IMR-90 (cell line): ENCODE results near the gene LRFN5. TPM values are rescaled to one million over a fixed set of nuclear protein-coding genes. Genes with fewer than 3 reads are reported as not detected.
"Not testable (repeated sequence)": the region's sequence is repeated elsewhere in the genome, so short reads cannot be mapped to it uniquely, and the experiment has no call there.

Experiments
- ATAC-seq: fragments of 200-7000 bp; cut with Tn5 transposase; 2 replicates; pipeline ENCODE4 v1.9.1; 2020; ENCODE audit warnings: low read depth, mild to moderate bottlenecking, moderate library complexity
- BruUV-seq: library from RNA; stranded (reverse); fragments of 400-500 nt; replicated peaks from 2 replicates; lab custom pipeline; 2021; lab: Mats Ljungman, UMichigan
- CTCF ChIA-PET: fragments of 300-600 bp; formaldehyde crosslinking; extraction: SDS; loops from one replicate; lab custom pipeline; 2021; ENCODE audit warnings: antibody characterized with exemption; lab: Yijun Ruan, JAX
- POLR2A ChIA-PET: fragments of 300-600 bp; sonication (Branson Sonifier 250); formaldehyde crosslinking; loops from one replicate; lab custom pipeline; 2022; ENCODE audit warnings: antibody characterized with exemption; ENCODE audit not compliant: unreplicated experiment; lab: Charles Lee
- DNase-seq: peaks from one replicate; pipeline ENCODE4 v3.0.0; 2013
- H2AFZ ChIP-seq: replicated peaks from 2 replicates; pipeline ENCODE3; 2013; ENCODE audit warnings: low read length, mild to moderate bottlenecking; ENCODE audit not compliant: poor library complexity
- H2AK5ac ChIP-seq: 2 replicates; pipeline ENCODE4 v1.6.1; 2013; ENCODE audit warnings: low read depth, low read length, inconsistent platforms
- H2AK9ac ChIP-seq: replicated peaks from 2 replicates; pipeline ENCODE3; 2013; ENCODE audit warnings: mild to moderate bottlenecking, low read depth, low read length, moderate library complexity; ENCODE audit not compliant: poor library complexity
- H2BK120ac ChIP-seq: 2 replicates; pipeline ENCODE4 v1.6.1; 2013; ENCODE audit warnings: low read depth, low read length, inconsistent platforms
- H2BK15ac ChIP-seq: 3 replicates; pipeline ENCODE4 v1.6.1; 2013; ENCODE audit warnings: low read depth, low read length, inconsistent platforms
- H2BK20ac ChIP-seq: 2 replicates; pipeline ENCODE4 v1.6.1; 2013; ENCODE audit warnings: low read depth, mild to moderate bottlenecking, inconsistent platforms, low read length, moderate library complexity
- H2BK5ac ChIP-seq: 2 replicates; pipeline ENCODE4 v1.6.1; 2013; ENCODE audit warnings: mild to moderate bottlenecking, low read depth, low read length, inconsistent platforms; ENCODE audit not compliant: poor library complexity, severe bottlenecking
- H3K14ac ChIP-seq: replicated peaks from 2 replicates; pipeline ENCODE4 v1.6.1; 2013; ENCODE audit warnings: low read depth, low read length, inconsistent platforms
- H3K18ac ChIP-seq: 2 replicates; pipeline ENCODE4 v1.6.1; 2013; ENCODE audit warnings: low read depth, low read length, control low read depth
- H3K23ac ChIP-seq: 2 replicates; pipeline ENCODE4 v1.6.1; 2013; ENCODE audit warnings: low read depth, low read length, inconsistent platforms
- H3K27ac ChIP-seq: 2 replicates; pipeline ENCODE4 v1.5.1; 2013; ENCODE audit warnings: mild to moderate bottlenecking, control low read depth, low read length; ENCODE audit not compliant: insufficient read depth
- H3K27me3 ChIP-seq: 2 replicates; pipeline ENCODE4 v1.6.1; 2013; ENCODE audit warnings: low read length; ENCODE audit not compliant: control insufficient read depth, insufficient read depth
- H3K36me3 ChIP-seq: 2 replicates; pipeline ENCODE4 v1.6.1; 2013; ENCODE audit warnings: low read length, mixed read lengths; ENCODE audit not compliant: control insufficient read depth, insufficient read depth
- H3K4ac ChIP-seq: 2 replicates; pipeline ENCODE4 v1.6.1; 2013; ENCODE audit warnings: low read depth, low read length, inconsistent platforms
- H3K4me1 ChIP-seq: 2 replicates; pipeline ENCODE4 v1.6.1; 2013; ENCODE audit warnings: low read length, mixed read lengths; ENCODE audit not compliant: control insufficient read depth, insufficient read depth
- H3K4me2 ChIP-seq: 2 replicates; pipeline ENCODE4 v1.6.1; 2013; ENCODE audit warnings: low read depth, mild to moderate bottlenecking, control low read depth, low read length, moderate library complexity
- H3K4me3 ChIP-seq: 2 replicates; pipeline ENCODE4 v1.5.1; 2013; ENCODE audit warnings: low read depth, mild to moderate bottlenecking, control low read depth, low read length, moderate library complexity; ENCODE audit not compliant: insufficient read depth
- H3K56ac ChIP-seq: 2 replicates; pipeline ENCODE4 v1.6.1; 2013; ENCODE audit warnings: low read length, inconsistent platforms; ENCODE audit not compliant: insufficient read depth; ENCODE audit errors: extremely low read depth
- H3K79me1 ChIP-seq, 2 experiments: 2 replicates each; pipeline ENCODE4 v1.6.1; 2013; ENCODE audit warnings: low read length in 2 of 2, inconsistent platforms in 1 of 2, low read depth in 1 of 2
- H3K9ac ChIP-seq: 2 replicates; pipeline ENCODE4 v1.6.1; 2013; ENCODE audit warnings: low read depth, low read length, control low read depth
- H3K9me1 ChIP-seq: 2 replicates; pipeline ENCODE4 v1.6.1; 2013; ENCODE audit warnings: low read length, inconsistent platforms; ENCODE audit not compliant: insufficient read depth
- H3K9me3 ChIP-seq: 2 replicates; pipeline ENCODE4 v1.6.1; 2013; ENCODE audit warnings: low read length; ENCODE audit not compliant: control insufficient read depth, insufficient read depth
- H4K20me1 ChIP-seq: 2 replicates; pipeline ENCODE4 v1.6.1; 2013; ENCODE audit warnings: low read length, inconsistent platforms; ENCODE audit not compliant: insufficient read depth
- H4K5ac ChIP-seq: 2 replicates; pipeline ENCODE4 v1.6.1; 2013; ENCODE audit warnings: mild to moderate bottlenecking, low read depth, low read length, control low read depth
- H4K8ac ChIP-seq, 2 experiments: 2 replicates each; pipeline ENCODE4 v1.6.1; 2013; ENCODE audit warnings: low read depth in 2 of 2, low read length in 2 of 2, control low read depth in 1 of 2, inconsistent platforms in 1 of 2
- H4K91ac ChIP-seq: 2 replicates; pipeline ENCODE4 v1.6.1; 2013; ENCODE audit warnings: low read depth, low read length, inconsistent platforms; ENCODE audit not compliant: insufficient read depth
- WGBS, 2 experiments: methylation state at CpG; one replicate each; pipeline versions ENCODE4 v1.1.5 to v1.1.7; 2013; ENCODE audit warnings: missing lambda C conversion rate in 2 of 2; ENCODE audit not compliant: insufficient read length in 1 of 2; ENCODE audit errors: extremely low coverage in 2 of 2; 5-methylcytosine and 5-hydroxymethylcytosine counted together
- dilution Hi-C: fragments of 300-500 bp; cut with HindIII; formaldehyde crosslinking; loops from one replicate; pipeline ENCODE4 v1.14.3; 2018; ENCODE audit warnings: low sequenced_read_pairs; ENCODE audit not compliant: unreplicated experiment
- in situ Hi-C: fragments of 300-500 bp; cut with MboI; formaldehyde crosslinking; loops from 3 replicates; pipeline ENCODE4 v1.14.3; 2019; ENCODE audit warnings: low sequenced_read_pairs, inconsistent platforms, mixed read lengths
- intact Hi-C: fragments of 100-400 bp; cut with micrococcal nuclease; formaldehyde crosslinking; loops from 2 replicates; pipeline ENCODE4 v1.10.0; 2022
- polyA plus RNA-seq, 3 experiments: library from polyadenylated mRNA; depleted of rRNA; stranded (reverse); fragments of >200 nt; gene quantifications; 2 replicates each; pipeline ENCODE4 v1.2.3, GENCODE V29; 2012; ENCODE audit warnings: low replicate concordance in 1 of 3
- total RNA-seq: library from RNA; depleted of rRNA; stranded (reverse); fragments of >200 nt; gene quantifications from 2 replicates; pipeline ENCODE4 v1.2.3, GENCODE V29; 2012

The LRFN5 gene
- total and polyA plus RNA-seq, 2 of the 4 experiments (the other 2 are of a cell fraction): 1.8 to 3.6 TPM

DNA sequence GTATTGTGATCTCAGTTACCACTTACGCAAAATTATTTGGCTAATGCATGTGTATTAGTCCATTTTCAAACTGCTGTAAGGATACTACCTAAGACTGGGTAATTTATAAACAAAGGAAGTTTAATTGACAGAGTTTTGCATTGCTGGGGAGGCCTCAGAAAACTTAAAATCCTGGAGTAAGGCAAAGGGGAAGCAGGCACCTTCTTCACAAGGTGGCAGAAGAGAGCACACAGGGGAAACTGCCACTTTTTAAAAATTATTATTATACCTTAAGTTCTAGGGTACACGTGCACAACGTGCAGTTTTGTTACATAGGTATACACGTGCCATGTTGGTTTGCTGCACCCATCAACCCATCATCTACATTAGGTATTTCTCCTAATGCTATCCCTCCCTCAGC lies 143.9 kb downstream of the LRFN5 start:
- no CpG with 5 or more reads among the region's 4 CpGs for WGBS, 2 experiments
- H3K9me1 ChIP-seq, H3K4ac ChIP-seq, H2BK5ac ChIP-seq, H4K20me1 ChIP-seq, H2BK15ac ChIP-seq, BruUV-seq, H3K14ac ChIP-seq, in situ Hi-C loops, H4K8ac ChIP-seq, H3K23ac ChIP-seq, H2AK9ac ChIP-seq, H2AK5ac ChIP-seq, H3K36me3 ChIP-seq, H3K4me2 ChIP-seq, H3K27ac ChIP-seq, H2BK120ac ChIP-seq, H4K5ac ChIP-seq, H3K9me3 ChIP-seq, intact Hi-C loops, H3K4me3 ChIP-seq, H3K27me3 ChIP-seq, H4K91ac ChIP-seq, H3K4me1 ChIP-seq, H3K56ac ChIP-seq, POLR2A ChIA-PET, H3K9ac ChIP-seq, H2BK20ac ChIP-seq, DNase-seq, H3K18ac ChIP-seq, CTCF ChIA-PET, H3K79me1 ChIP-seq, dilution Hi-C loops, ATAC-seq, H2AFZ ChIP-seq: not testable (repeated sequence)
